Hindlimb muscle (tissue), 1 donor: ENCODE results near the gene CRY2. TPM values are rescaled to one million over a fixed set of nuclear protein-coding genes. Genes with fewer than 3 reads are reported as not detected.

Experiments used
- DNase-seq: peaks from one replicate; pipeline ENCODE4 v3.0.0-alpha.2; 2013
- polyA plus RNA-seq: library from polyadenylated mRNA; unstranded; fragments of 120-200 nt; gene quantifications from one replicate; pipeline ENCODE4 v1.2.1, GENCODE V29; 2013; ENCODE audit not compliant: insufficient read length

The CRY2 gene
- polyA plus RNA-seq, 1 donor = 30.7 TPM

DNA sequence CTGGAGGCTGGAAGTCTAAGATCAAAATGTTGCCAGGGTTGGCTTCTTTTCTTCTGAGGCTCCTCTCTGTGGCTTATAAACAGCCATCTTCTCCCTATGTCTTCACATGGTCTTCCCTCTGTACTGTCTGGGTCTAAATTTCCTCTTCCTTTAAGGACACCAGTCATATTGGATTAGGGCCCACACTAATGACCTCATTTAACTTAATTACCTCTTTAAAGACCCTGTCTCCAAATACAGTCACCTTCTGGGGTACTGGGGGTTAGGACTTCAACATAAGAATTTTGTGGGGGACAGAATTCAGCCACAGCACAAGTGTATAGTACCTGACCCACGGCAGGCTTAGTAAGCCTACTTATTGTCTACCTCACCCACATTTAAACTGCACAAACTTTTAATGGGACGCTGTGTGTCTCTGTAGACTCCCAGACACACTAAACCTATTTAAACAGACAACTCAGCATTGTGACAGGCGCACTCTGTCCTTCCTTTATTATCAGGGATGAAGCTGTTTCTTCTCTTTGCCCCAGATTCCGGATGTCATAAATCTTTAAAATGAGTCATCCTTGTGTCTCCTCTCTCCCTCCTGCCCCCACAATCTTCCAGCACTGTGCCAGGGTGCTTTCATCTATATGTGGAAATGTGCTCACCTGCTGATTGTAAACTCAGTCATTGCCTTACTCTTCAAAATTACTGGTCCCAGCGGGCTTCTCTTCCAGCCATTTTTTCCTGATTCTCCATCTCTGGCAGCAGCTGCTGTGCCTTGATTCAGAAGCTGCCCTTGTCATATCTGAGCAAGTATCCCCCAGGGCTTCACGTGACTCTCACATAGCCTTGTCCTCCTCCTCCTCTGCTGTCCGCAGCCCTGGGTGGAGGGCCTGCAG is 32.8 kb downstream of the CRY2 start:
- DNase-seq = no peak

DNA sequence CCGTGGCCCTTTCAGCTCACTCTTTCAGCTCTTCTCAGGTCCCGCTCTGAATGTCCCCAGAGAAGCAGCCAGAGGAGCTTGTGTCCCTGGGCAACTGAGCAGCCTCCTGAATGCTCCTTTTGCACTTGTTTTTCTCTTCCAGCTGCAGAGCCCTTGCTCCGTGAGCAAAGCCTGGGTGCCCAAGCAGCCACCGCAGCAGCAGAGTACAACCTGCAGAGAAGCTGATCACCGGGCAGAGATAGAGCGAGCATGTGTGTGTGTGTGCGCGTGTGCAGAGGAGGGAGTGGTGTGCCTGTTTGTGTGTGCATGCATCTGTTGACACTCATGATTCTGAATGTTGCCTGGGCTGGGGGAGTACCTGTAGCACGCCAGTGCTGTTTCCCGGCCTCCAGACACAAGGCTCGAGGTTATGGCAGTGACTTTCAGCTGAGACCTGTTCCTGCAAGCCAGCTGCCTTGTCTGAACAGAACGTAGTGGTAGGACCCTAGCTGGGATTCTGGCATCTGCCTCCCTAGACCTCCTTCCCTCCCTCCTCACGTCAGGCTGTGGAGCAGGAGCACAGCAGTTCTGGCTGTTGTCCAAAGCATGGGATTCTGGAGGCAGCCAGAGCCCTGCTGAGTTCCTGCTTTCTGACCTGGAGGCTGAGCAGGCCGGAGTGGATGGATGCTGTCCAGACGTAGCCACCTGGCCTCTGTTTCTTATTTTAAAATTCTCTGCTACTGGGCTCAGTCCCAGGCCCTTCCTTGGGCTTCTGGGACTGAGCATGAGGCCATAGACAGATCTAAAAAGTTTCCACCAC is 33.7 kb downstream of the CRY2 start:
- no peak for DNase-seq

- DNase-seq = no peak
Measured at GRCh38 chr11:45881708-45882368, 34.6 kb downstream of the CRY2 start.

- no peak for DNase-seq
Measured at GRCh38 chr11:45884596-45885185, 37.4 kb downstream of the CRY2 start.

DNA sequence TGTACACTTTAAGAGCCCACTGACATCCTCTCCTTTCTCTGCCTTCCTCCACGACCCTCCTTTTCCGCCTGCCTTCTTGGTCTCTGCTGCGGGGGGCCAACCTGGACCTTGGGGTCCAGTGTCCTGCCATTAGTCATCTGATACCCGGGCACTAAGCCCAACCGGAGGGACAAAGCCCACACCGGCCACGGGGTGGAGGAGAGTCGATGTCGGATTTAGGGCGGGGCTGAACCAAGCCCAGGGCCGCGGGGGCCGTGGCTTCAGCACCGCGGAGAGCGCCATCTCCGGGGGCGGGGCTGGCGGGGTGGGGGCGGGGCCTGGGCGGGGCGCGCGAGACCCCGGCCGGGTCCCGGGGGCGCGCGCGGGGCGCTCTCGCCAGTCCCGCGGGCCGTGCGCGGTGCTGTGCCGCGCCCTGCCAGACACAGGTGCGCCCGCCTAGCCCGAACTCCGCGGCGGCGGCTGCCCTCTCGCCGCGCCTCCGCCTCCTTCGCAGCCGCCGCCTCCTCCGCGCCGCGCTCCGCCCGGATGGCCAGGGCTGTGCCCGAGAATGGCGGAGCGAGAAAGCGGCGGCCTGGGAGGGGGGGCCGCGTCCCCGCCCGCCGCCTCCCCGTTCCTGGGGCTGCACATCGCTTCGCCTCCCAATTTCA is 38.1 kb downstream of the CRY2 start, which contains the start of gene MAPK8IP1:
TSS of gene MAPK8IP1 (plus strand) at position 378 of the 647 bp plus-strand sequence. CDS start at position 548, 170 bp downstream.
- peak; percentile 37 for DNase-seq

DNA sequence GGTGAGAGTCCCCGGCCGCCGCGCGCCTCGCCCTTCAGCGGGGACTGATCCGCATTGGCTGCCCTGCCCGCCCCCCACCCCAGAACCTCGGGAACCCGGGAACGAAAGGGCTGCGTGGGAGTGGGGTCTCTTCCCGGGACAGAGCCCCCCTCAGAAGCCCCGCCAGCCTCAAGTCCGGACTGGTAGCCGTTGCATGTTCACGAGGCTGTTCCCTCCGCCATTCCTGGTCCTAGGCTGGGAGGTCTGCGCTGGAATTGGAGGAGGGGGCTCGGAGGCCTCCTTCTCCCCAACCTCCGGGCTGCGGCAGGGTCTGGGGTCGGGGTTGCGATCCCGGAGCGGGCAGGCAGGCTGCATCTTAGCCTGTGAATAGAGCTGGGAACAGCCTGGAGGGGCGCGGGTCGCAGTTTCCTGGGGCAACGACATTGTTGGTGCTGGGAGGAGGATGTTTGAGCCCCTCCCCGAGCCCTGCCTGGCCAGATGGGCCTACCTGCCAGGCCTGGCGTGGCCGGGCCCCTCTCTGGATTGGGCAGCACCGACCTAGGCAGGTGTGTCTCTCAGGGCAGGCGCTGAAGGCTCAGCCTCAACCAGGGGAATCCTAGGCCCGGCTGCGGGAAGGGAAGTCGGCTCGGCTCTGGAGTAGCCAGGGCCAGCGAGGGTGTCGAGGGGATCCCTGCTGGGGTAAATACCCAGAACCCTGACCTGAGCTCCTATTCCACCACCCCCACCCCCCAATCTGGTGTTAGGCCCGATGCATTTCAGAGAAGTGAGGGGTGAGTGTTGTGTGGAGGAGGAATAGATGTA is 38.8 kb downstream of the CRY2 start:
- DNase-seq = no peak

GRCh38 chr11:45886816-45887520 is 39.7 kb downstream of the CRY2 start:
- no peak for DNase-seq

DNA sequence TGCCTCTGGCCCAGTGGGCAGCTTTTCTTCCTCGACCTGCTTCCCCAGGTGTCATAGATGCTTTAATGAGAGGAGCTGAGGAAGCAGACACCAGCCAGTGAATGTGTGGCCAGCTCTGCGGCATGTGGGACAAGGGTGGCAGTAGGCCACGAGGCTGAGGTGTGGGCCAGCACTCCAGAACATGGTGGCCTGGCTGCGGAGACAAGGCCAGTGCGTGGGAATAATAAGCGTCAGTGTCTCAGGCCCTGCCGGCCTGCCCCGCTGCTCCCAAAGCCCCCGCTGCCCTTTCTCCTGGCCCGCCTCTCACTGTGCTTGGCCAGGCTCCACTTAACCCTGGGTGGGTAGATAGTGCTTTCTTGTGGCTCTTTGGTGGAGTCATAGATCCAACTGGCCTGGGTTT is 40.3 kb downstream of the CRY2 start:
- no peak for DNase-seq

DNA sequence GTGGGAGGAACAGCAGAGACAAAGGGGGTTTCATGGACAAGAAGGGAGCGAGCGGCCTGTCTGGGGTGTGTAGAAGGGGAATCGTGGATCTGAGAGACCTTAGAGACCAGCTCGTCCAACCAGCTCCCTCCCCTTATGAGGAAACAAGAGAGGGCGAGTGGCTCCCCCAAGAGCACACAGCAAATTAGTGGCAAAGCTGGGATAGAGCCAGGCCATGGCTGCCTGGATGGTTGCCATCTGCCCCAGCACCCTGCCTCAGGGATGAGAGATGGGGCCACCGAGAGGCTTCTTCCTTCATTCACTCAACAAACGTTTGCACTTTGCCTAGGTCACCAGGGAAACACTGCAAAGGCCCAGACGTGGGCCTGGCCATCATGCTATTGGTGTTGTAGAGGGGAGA is 42.3 kb downstream of the CRY2 start:
- no peak for DNase-seq

GRCh38 chr11:45889966-45890365 is 42.7 kb downstream of the CRY2 start:
- no peak for DNase-seq

DNA sequence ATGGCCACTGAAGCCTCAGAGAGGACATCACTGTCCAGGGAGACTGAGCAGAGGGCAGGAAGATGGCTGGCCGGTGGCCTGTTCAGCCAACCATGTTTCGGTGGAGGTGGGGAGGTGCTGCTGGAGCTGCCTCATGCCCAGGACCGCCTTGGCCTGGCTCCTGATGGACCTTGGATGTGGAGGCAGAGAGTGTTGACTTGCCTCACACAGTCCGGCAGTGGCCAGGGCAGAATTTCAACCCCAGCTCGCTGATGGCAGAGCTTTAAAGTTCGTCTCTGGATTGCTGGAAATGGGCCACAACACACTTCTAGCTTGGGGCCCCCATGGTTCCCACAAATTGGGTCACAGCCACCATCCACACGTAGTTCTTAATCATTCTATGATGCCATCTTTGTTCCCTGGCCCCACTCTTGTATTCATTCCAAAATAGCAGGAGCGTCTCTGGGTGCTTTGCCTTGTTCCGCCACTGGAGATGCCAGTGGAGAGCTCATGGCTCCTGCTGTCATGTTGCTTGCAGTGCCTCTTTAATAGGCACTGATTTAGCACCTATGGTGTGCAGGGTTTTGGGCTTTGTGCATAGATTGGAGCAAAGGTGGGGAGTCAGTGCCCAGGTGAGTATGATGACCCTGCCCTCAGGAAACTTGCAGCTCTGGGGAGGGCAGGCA is 43.7 kb downstream of the CRY2 start:
- DNase-seq = no peak

DNA sequence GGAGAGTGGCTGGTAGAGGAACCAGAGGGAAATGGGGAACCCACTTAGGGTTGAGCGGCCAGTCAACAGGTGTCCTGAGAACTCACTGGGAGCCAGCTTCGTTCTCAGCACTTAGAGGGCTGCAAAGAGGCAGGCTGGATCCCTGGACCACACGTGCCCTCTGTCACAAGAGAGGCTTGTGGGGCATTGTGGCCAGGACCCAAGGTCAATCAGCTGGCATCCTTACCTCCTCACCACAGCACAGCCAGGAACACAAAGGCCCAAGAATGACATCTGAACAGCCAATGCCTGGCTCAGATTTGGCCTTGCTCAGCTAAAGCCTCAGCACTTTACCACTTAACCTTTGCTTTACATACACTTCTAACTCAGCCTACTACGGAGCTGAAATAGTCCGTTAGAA is 45.6 kb downstream of the CRY2 start:
- no peak for DNase-seq

DNA sequence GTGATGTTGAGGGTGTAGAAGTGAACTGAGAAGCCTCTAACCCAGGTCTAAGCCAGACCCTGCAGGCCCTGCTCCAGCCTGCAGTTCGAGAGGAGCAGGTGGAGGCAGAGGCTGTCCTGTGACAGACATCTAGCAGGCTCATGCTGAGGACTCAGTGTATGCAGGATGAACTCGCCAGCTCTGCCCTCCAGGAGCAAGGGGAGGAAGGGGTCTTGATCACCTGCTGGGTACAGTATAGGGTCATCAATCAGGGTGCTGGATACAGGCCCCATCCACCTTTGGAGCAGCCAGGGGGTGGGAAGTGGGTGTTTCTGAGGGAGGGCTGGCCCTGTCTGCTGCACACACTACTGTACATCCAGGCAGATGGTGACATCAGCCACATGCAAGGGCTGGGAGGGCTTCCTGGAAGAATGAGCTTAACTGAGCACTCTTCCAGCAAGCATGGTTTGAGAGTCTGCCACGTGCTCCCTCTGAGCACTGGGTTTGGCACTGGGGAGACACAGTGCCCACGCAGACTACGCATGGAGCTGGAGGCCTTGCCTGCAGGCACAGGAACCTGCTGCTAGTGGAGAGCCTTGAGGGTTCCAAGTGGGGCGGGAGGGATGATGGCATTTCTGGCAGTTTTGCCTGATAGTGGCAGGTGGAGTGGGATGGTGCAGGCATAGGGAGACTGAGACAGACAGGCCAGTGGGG is 47.4 kb downstream of the CRY2 start:
- no peak for DNase-seq

- no peak for DNase-seq
Measured at GRCh38 chr11:45895553-45896259, 48.4 kb downstream of the CRY2 start.

DNA sequence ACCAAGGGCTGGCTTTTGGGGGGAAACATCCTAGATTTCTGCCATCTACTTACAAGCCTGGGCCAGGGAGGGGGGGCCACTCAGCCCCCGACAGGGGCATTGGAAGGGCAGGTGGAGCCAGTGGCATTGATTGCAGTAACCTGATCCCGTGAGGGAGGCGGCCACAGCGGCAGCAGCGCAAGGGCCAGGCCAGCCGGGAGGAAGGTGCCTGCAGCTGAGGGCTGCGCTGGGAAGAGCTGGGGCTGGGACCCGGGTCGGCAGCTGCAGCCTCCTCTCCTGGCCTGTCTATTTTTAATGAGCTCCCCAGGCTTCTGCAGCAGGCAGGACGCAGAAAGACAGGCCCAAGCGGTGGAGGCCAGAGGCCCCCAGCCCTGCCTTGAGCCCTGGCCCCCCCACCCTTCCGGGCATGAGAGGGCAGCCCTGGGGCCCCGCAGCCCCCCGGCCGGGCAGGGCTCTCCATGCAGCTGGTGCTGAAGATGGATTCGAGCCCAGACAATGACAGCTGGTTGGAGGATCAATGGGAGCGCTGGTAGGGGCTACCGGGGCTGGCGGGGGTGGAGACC is 49.2 kb downstream of the CRY2 start:
- peak; percentile 37 for DNase-seq

GRCh38 chr11:45897556-45897955 is 50.3 kb downstream of the CRY2 start:
- no peak for DNase-seq

- no peak for DNase-seq
Measured at GRCh38 chr11:45899086-45899447, 51.8 kb downstream of the CRY2 start.

DNA sequence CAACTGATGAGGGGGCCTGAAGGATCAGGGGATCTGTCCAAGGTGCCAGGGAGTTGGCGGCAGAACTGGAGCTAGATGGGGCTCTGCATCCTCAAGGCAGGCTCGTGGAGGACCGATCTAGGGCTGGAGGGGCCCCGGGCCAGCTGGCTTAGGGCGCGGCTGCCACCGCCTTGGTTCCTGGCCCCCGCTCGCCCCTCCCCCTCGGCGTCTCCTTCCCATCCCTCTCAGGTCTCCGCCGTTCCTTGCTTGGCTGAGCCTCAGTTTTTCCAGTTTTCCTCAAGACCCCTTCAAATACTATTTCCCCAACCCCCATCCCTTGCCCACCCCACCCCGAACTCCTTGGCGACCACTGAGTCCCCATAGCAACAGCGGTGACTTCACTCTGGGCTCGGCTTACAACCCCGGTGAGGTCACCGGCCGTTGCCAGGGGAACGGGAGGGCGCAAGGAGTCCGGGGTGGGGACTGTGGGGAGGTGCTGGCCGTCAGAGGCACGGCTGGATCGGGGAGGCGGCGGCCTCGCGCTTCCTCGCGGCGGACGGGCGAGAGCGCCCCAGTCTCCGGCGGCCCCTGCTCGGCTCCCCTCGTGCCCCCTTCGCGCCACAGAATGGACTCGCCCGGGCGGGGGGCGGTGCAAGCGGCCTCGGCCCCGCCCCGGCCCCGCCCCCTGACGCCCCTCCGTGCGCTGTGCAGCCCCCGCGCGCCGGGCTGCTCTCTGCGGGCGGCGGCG is 52.3 kb downstream of the CRY2 start:
- DNase-seq = peak; percentile 93
